Right lobe of liver (tissue), 6 donors: ENCODE data around the gene RAD51C. TPM values are rescaled to one million over a fixed set of nuclear protein-coding genes. Genes with fewer than 3 reads are reported as not detected.

ENCODE experiments used
- ATAC-seq, 4 donors: fragments of 200-7000 bp; cut with Tn5 transposase; one replicate each; pipeline ENCODE4 v1.9.1; 2020; ENCODE audit warnings: mild to moderate bottlenecking in 4 of 4, moderate library complexity in 4 of 4
- DNase-seq, 3 donors: peaks; one replicate each; pipeline ENCODE4 v3.0.0-alpha.2; 2020
- H3K27ac ChIP-seq, 3 donors: fragments of 200-600 bp; one replicate each; pipeline ENCODE4 v1.8.0; 2022
- H3K27me3 ChIP-seq, 2 donors: fragments of 200-600 bp; one replicate each; pipeline ENCODE4 v1.8.0; 2022
- H3K36me3 ChIP-seq, 4 donors: fragments of 200-600 bp; sonication (generic) in 1 of 4; one replicate each; pipeline versions ENCODE4 v1.5.1 to v1.8.0; 2017 to 2022; ENCODE audit warnings: control low read depth in 1 of 4
- H3K4me1 ChIP-seq, 4 donors: fragments of 200-600 bp; sonication (generic) in 1 of 4; one replicate each; pipeline versions ENCODE4 v1.5.1 to v1.8.0; 2017 to 2022; ENCODE audit warnings: control low read depth in 1 of 4
- H3K4me3 ChIP-seq, 3 donors: fragments of 200-600 bp; one replicate each; pipeline ENCODE4 v1.8.0; 2022
- H3K9me3 ChIP-seq, 4 donors: fragments of 200-600 bp; sonication (generic) in 1 of 4; one replicate each; pipeline versions ENCODE4 v1.5.1 to v1.8.0; 2017 to 2022; ENCODE audit warnings: control low read depth in 1 of 4
- CTCF ChIP-seq, 4 donors: fragments of 200-600 bp in 3 of 4; fragments of 450-650 bp in 1 of 4; IDR thresholded peaks; one replicate each; pipeline versions ENCODE4 v1.5.1 to v1.8.0; 2016 to 2022; ENCODE audit warnings: antibody characterized with exemption in 4 of 4, mild to moderate bottlenecking in 2 of 4
- POLR2A ChIP-seq: fragments of 450-650 bp; IDR thresholded peaks from one replicate; pipeline ENCODE4 v1.6.1; 2017; ENCODE audit warnings: antibody characterized with exemption, mild to moderate bottlenecking
- WGBS: methylation state at CpG from one replicate; pipeline ENCODE4 v1.1.6; 2018; ENCODE audit warnings: low coverage, low lambda C conversion rate; ENCODE audit not compliant: insufficient coverage; ENCODE audit errors: missing lambda C conversion rate; 5-methylcytosine and 5-hydroxymethylcytosine counted together
- intact Hi-C, 2 donors: fragments of 100-400 bp; cut with DNase I; formaldehyde crosslinking; loops; one replicate each; pipeline versions ENCODE4 v1.11.2 to v1.14.1; 2022
- total RNA-seq, 6 experiments: library from RNA; depleted of rRNA in 2 of 6; stranded (reverse); fragments of >200 nt in 2 of 6; fragmentation: NEBNext Ultra II Directional in 3 of 6; extraction: Animal tissue kit (Norgen Biotek cat#: 25700) in 3 of 6; gene quantifications; one replicate each; pipeline versions ENCODE4 v1.1.0 to v1.2.4, GENCODE V29; 2016 to 2023
- donor health status: DM: no; HTN: yes; CAD: no.
- donor health status: DM: no; HTN: no; CAD: no.
- donor health status: DM: no; HTN: no; CAD: no.
- donor health status: DM: no; HTN: yes; CAD: no.
- donor health status: DM: no; HTN: yes; CAD: no.

The RAD51C gene
- total RNA-seq, 6 experiments from 2014 or later: 6.5 to 22.2 (median 7.9) TPM

- intact Hi-C loops: no loop called here
- no peaks in the 10 kb centered on the region for H3K27me3 ChIP-seq
- 57% methylated on average over 1 of the region's 2 CpGs for WGBS
Measured at GRCh38 chr17:58755269-58755576, 62.8 kb downstream of the RAD51C start.

GRCh38 chr17:58755577-58756245 lies 63.3 kb downstream of the RAD51C start, which contains the start of gene PPM1E:
TSS of gene PPM1E (plus strand) at chr17:58755854.
- H3K4me1 ChIP-seq: peaks cover 0 to 2% (median 0%) of the 10 kb centered on the region in 4 donors
- no peaks in the 10 kb centered on the region for H3K36me3 ChIP-seq
- no peaks in the 10 kb centered on the region for H3K27me3 ChIP-seq
- intact Hi-C loops: no loop called here
- DNase-seq (peak; percentile 57 to 63 (median 59)), ATAC-seq (peak; percentile 95 to 97 (median 96))
- no peaks in the 10 kb centered on the region for H3K9me3 ChIP-seq
- H3K27ac ChIP-seq: no peak within 1 kb of the TSS
- WGBS: 11% methylated on average over 13 of the region's 71 CpGs
- TF ChIP-seq POLR2A (no peak), CTCF (IDR thresholded peaks at IDR 0.05) (no peak)
- H3K4me3 ChIP-seq: peak within 1 kb of the TSS; percentile 48 to 63 (median 55)

More at GRCh38 chr17:58755269-58755576, 62.8 kb downstream of the RAD51C start:
- DNase-seq: no peak
- TF ChIP-seq CTCF (IDR thresholded peaks at IDR 0.05) (no peak), POLR2A (no peak)
- Histone ChIP-seq H3K4me1 (peaks cover 0 to 2% (median 0%) of the 10 kb centered on the region in 4 donors), H3K27ac (no peak overlapping the region), H3K9me3 (no peaks in the 10 kb centered on the region), H3K4me3 (peak overlapping the region; percentile 48 to 63 (median 55)), H3K36me3 (no peaks in the 10 kb centered on the region)
- no peak for ATAC-seq

GRCh38 chr17:58756246-58757161 lies 64.1 kb downstream of the RAD51C start:
- Histone ChIP-seq H3K4me3 (peak overlapping the region; percentile 48 to 63 (median 55)), H3K4me1 (peaks cover 0 to 2% (median 0%) of the 10 kb centered on the region in 4 donors), H3K36me3 (no peaks in the 10 kb centered on the region), H3K9me3 (no peaks in the 10 kb centered on the region), H3K27me3 (no peaks in the 10 kb centered on the region), H3K27ac (no peak overlapping the region)
- intact Hi-C loops: no loop called here
- WGBS: 3% methylated on average over 16 of the region's 72 CpGs
- peak; percentile 36 to 45 (median 40) for ATAC-seq
- TF ChIP-seq POLR2A: no peak
- no peak for TF ChIP-seq CTCF (IDR thresholded peaks at IDR 0.05)
- DNase-seq: no peak

GRCh38 chr17:58757162-58757613 lies 64.8 kb downstream of the RAD51C start:
- no peaks in the 10 kb centered on the region for H3K9me3 ChIP-seq
- H3K4me1 ChIP-seq: peaks cover 0 to 2% (median 0%) of the 10 kb centered on the region in 4 donors
- intact Hi-C loops: no loop called here
- H3K4me3 ChIP-seq: peak overlapping the region in 1 of 3 donors; percentile 55
- H3K27ac ChIP-seq: no peak overlapping the region
- H3K27me3 ChIP-seq: no peaks in the 10 kb centered on the region
- ATAC-seq: no peak
- 49% methylated on average over 5 of the region's 5 CpGs for WGBS
- TF ChIP-seq CTCF (IDR thresholded peaks at IDR 0.05) (no peak), POLR2A (no peak)
- no peaks in the 10 kb centered on the region for H3K36me3 ChIP-seq
- no peak for DNase-seq
